NCI-H146 treated with DMSO at 0.1 percent for 48 hours (cell line): ENCODE results near the gene SYNM.

Source experiments
- DNase-seq: peaks from one replicate; lab custom pipeline; 2025; ENCODE audit not compliant: unreplicated experiment; lab: John Stamatoyannopoulos, UW

Gene SYNM

GRCh38 chr15:99121691-99122410 lies 17.0 kb downstream of the SYNM start:
- DNase-seq: no peak

GRCh38 chr15:99122831-99123712 lies 18.2 kb downstream of the SYNM start:
- no peak for DNase-seq

- peak; percentile 72 for DNase-seq
These were observed 19.0 kb downstream of the SYNM start for GRCh38 chr15:99123713-99124451.

- no peak for DNase-seq
These were observed 19.8 kb downstream of the SYNM start for GRCh38 chr15:99124641-99125040.

- DNase-seq: no peak
These were observed 20.4 kb downstream of the SYNM start for GRCh38 chr15:99125061-99125891.

GRCh38 chr15:99126131-99126588 lies 21.3 kb downstream of the SYNM start:
- DNase-seq: no peak

GRCh38 chr15:99126930-99127329 lies 22.1 kb downstream of the SYNM start:
- DNase-seq: no peak

- DNase-seq: no peak
These were observed 22.9 kb downstream of the SYNM start for GRCh38 chr15:99127773-99128172.

GRCh38 chr15:99128411-99128810 lies 23.5 kb downstream of the SYNM start:
- no peak for DNase-seq

- DNase-seq: no peak
These were observed 24.8 kb downstream of the SYNM start for GRCh38 chr15:99129644-99130043.

- DNase-seq: no peak
These were observed 25.4 kb downstream of the SYNM start for GRCh38 chr15:99130314-99130713.

GRCh38 chr15:99130765-99131440 lies 26.0 kb downstream of the SYNM start:
- no peak for DNase-seq

- no peak for DNase-seq
These were observed 26.7 kb downstream of the SYNM start for GRCh38 chr15:99131441-99132023.

- no peak for DNase-seq
These were observed 27.2 kb downstream of the SYNM start for GRCh38 chr15:99132122-99132521.

GRCh38 chr15:99132634-99133287 lies 27.9 kb downstream of the SYNM start:
- DNase-seq: no peak

- no peak for DNase-seq
These were observed 29.5 kb downstream of the SYNM start for GRCh38 chr15:99134317-99134821.

- DNase-seq: peak; percentile 12
These were observed 30.3 kb downstream of the SYNM start for GRCh38 chr15:99135194-99135593.

GRCh38 chr15:99137111-99137546 lies 32.2 kb downstream of the SYNM start:
- DNase-seq: peak; percentile 97

- DNase-seq: no peak
These were observed 33.0 kb downstream of the SYNM start for GRCh38 chr15:99137877-99138276.
